Keratinocyte (primary cell): ENCODE data around the gene ATG14.

ENCODE experiments used
- CTCF ChIP-seq, 3 experiments: IDR thresholded peaks in 1 of 3; conservative IDR thresholded peaks in 1 of 3; optimal IDR thresholded peaks in 1 of 3; 2 replicates in 2 of 3; 3 replicates in 1 of 3; pipeline versions ENCODE3 to v1.5.1; 2011; ENCODE audit warnings: low read length in 3 of 3, mild to moderate bottlenecking in 3 of 3, moderate library complexity in 2 of 3, control low read depth in 1 of 3, inconsistent platforms in 1 of 3; ENCODE audit not compliant: insufficient read depth in 2 of 3; ENCODE audit errors: extremely low read depth in 1 of 3
- EZH2 ChIP-seq: IDR thresholded peaks from one replicate; pipeline ENCODE4 v1.6.1; 2012; ENCODE audit warnings: inconsistent platforms, mild to moderate bottlenecking, low read length, moderate library complexity

GRCh38 chr14:55329999-55330710 is 81.5 kb downstream of the ATG14 start:
- TF ChIP-seq CTCF (optimal IDR thresholded peaks at IDR 0.05 in 1 of 3, IDR thresholded peaks at IDR 0.05 in 1 of 3, conservative IDR thresholded peaks at IDR 0.05 in 1 of 3; ENCODE audit: extremely low read depth in 1 of 3, insufficient read depth in 2 of 3, low read length in 3 of 3) (no peak), EZH2 (no peak)
